B cell (primary cell): ENCODE data around the gene TDRD6. TPM values are rescaled to one million over a fixed set of nuclear protein-coding genes. Genes with fewer than 3 reads are reported as not detected.

Experiments used
- ATAC-seq: fragments of 200-7000 bp; cut with Tn5 transposase; one replicate; pipeline ENCODE4 v1.10.0; 2021; ENCODE audit warnings: low read depth, mild to moderate bottlenecking, moderate number of reproducible peaks, moderate library complexity
- CTCF ChIA-PET: fragments of 350-600 bp; sonication (Branson Sonifier 250); formaldehyde crosslinking; loops from one replicate; lab custom pipeline; 2021; ENCODE audit warnings: antibody characterized with exemption, inconsistent platforms; lab: Charles Lee
- POLR2A ChIA-PET: fragments of 350-600 bp; sonication (Branson Sonifier 250); formaldehyde crosslinking; loops from one replicate; lab custom pipeline; 2021; ENCODE audit warnings: antibody characterized with exemption; lab: Charles Lee
- DNase-seq: peaks from one replicate; pipeline ENCODE4 v3.0.0; 2013
- H2AFZ ChIP-seq: 2 replicates; pipeline ENCODE4 v1.6.1; 2012; ENCODE audit warnings: mild to moderate bottlenecking, low read depth, low read length; ENCODE audit not compliant: insufficient read depth, poor library complexity, severe bottlenecking
- H3K27ac ChIP-seq, 2 donors: 1 replicate in 1 of 2; 2 replicates in 1 of 2; pipeline ENCODE4 v1.5.1; 2012 to 2013; ENCODE audit warnings: low read length in 2 of 2, mild to moderate bottlenecking in 2 of 2, moderate library complexity in 1 of 2
- H3K27me3 ChIP-seq, 4 experiments: fragments of 200-600 bp in 1 of 4; sonication (generic) in 1 of 4; replicated peaks in 1 of 4; 1 replicate in 2 of 4; 2 replicates in 2 of 4; pipeline versions ENCODE4 v1.6.1 to v1.7.0; 2013 to 2016; ENCODE audit warnings: low read length in 3 of 4, mild to moderate bottlenecking in 2 of 4, mixed read lengths in 1 of 4, moderate library complexity in 1 of 4; ENCODE audit not compliant: insufficient read depth in 4 of 4, control insufficient read depth in 3 of 4; ENCODE audit errors: control extremely low read depth in 1 of 4
- H3K36me3 ChIP-seq, 2 experiments: replicated peaks in 1 of 2; 1 replicate in 1 of 2; 2 replicates in 1 of 2; pipeline versions ENCODE4 v1.6.1 to v1.7.1; 2013; ENCODE audit warnings: low read length in 1 of 2; ENCODE audit not compliant: insufficient read depth in 2 of 2, control insufficient read depth in 1 of 2; ENCODE audit errors: control extremely low read depth in 1 of 2, extremely low read depth in 1 of 2
- H3K4me1 ChIP-seq, 2 donors: fragments of 200-600 bp in 1 of 2; sonication (generic) in 1 of 2; 1 replicate in 1 of 2; 2 replicates in 1 of 2; pipeline versions ENCODE4 v1.5.1 to v1.6.1; 2013 to 2017; ENCODE audit warnings: low read length in 2 of 2; ENCODE audit not compliant: control insufficient read depth in 2 of 2, insufficient read depth in 2 of 2
- H3K4me2 ChIP-seq: replicated peaks from 2 replicates; pipeline ENCODE3; 2012; ENCODE audit warnings: mild to moderate bottlenecking, low read depth, low read length; ENCODE audit not compliant: poor library complexity, severe bottlenecking
- H3K4me3 ChIP-seq, 5 experiments: fragments of 200-600 bp in 1 of 5; sonication (generic) in 1 of 5; 1 replicate in 3 of 5; 2 replicates in 2 of 5; pipeline versions ENCODE4 v1.5.1 to v1.7.0; 2011 to 2016; ENCODE audit warnings: low read length in 4 of 5, mild to moderate bottlenecking in 4 of 5, low read depth in 2 of 5, control low read depth in 1 of 5, moderate library complexity in 1 of 5; ENCODE audit not compliant: insufficient read depth in 1 of 5; ENCODE audit errors: control extremely low read depth in 1 of 5, extremely low read depth in 1 of 5
- H3K79me2 ChIP-seq: fragments of 200-600 bp; sonication (generic); one replicate; pipeline ENCODE4 v1.6.0; 2016; ENCODE audit warnings: low read length; ENCODE audit not compliant: control insufficient read depth, insufficient read depth
- H3K9ac ChIP-seq: fragments of 200-600 bp; sonication (generic); 2 replicates; pipeline ENCODE4 v1.6.1; 2017; ENCODE audit warnings: mild to moderate bottlenecking, low read length, moderate library complexity
- H3K9me3 ChIP-seq, 3 donors: one replicate each; pipeline versions ENCODE4 v1.6.1 to v1.7.1; 2013; ENCODE audit warnings: low read length in 2 of 3; ENCODE audit not compliant: control insufficient read depth in 2 of 3, insufficient read depth in 1 of 3; ENCODE audit errors: control extremely low read depth in 1 of 3
- H4K20me1 ChIP-seq: 2 replicates; pipeline ENCODE4 v1.6.0; 2012; ENCODE audit warnings: mild to moderate bottlenecking, low read length; ENCODE audit not compliant: insufficient read depth, control insufficient read depth, poor library complexity, severe bottlenecking
- H3K27ac Mint-ChIP-seq: one replicate; pipeline ENCODE4 v1.8.0; 2021; ENCODE audit warnings: mixed read lengths
- H3K27me3 Mint-ChIP-seq: one replicate; pipeline ENCODE4 v1.8.0; 2021; ENCODE audit warnings: mixed read lengths
- H3K4me1 Mint-ChIP-seq: one replicate; pipeline ENCODE4 v1.8.0; 2021; ENCODE audit warnings: mixed read lengths
- H3K4me3 Mint-ChIP-seq: one replicate; pipeline ENCODE4 v1.8.0; 2021; ENCODE audit warnings: mixed read lengths
- H3K9me3 Mint-ChIP-seq: one replicate; pipeline ENCODE4 v1.8.0; 2022; ENCODE audit warnings: mixed read lengths; ENCODE audit not compliant: insufficient read depth
- EZH2 ChIP-seq: IDR thresholded peaks from 2 replicates; pipeline ENCODE4 v1.6.1; 2012; ENCODE audit warnings: borderline replicate concordance, low read depth, mild to moderate bottlenecking, moderate library complexity, low read length; ENCODE audit not compliant: insufficient read depth, poor library complexity, severe bottlenecking
- WGBS: methylation state at CpG from one replicate; pipeline ENCODE4 v1.1.5; 2013; ENCODE audit warnings: missing lambda C conversion rate; ENCODE audit not compliant: insufficient coverage; 5-methylcytosine and 5-hydroxymethylcytosine counted together
- intact Hi-C: fragments of 100-400 bp; cut with micrococcal nuclease; formaldehyde crosslinking; loops from one replicate; pipeline ENCODE4 v1.10.0; 2022
- polyA plus RNA-seq: library from polyadenylated mRNA; depleted of rRNA; stranded (reverse); fragments of >200 nt; gene quantifications from 2 replicates; pipeline ENCODE4 v1.2.3, GENCODE V29; 2012
- total RNA-seq, 2 donors: library from RNA; stranded (reverse); fragments of 120-200 nt in 1 of 2; gene quantifications; 1 replicate in 1 of 2; 2 replicates in 1 of 2; pipeline versions ENCODE4 v1.2.3 to v1.2.4, GENCODE V29; 2013 to 2022
- TF ChIP-seq, protein P1 (sequence below): fragments of 200-600 bp; IDR thresholded peaks from one replicate; pipeline ENCODE4 v1.8.0; 2022; ENCODE audit warnings: antibody characterized with exemption, mild to moderate bottlenecking

TDRD6 gene
- total and polyA plus RNA-seq, 2 donors (not counting 1 experiment from before 2014, with no cell fraction given) = 0.01 TPM; not detected in 1

DNA sequence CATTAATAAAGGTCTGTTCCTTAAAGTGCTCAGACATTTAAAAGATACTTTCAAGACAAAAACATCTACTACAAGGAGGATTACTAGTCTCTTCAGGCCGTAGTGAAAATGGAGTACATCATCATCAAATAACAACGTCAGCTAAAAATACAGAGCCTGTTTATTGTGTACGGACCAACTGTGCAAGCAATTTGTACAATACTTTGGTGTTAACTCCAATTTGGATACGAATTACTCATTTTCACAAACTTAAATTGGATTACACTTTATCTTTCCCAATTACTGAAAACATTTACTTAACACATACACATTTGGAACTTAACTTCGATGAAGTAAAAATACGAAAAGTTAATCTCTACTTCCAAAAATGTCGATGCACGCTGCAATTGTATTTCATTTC, 35.9 kb upstream of the TDRD6 start:
- H2AFZ ChIP-seq = peak overlapping the region; percentile 90
- H3K4me1 Mint-ChIP-seq = peaks cover 16% of the 10 kb centered on the region
- peaks cover 0 to 21% (median 13%) of the 10 kb centered on the region in 4 experiments for H3K27me3 ChIP-seq
- ChIA-PET POLR2A (no interaction called here), CTCF (no interaction called here)
- peaks cover 11 to 12% of the 10 kb centered on the region in 2 donors for H3K4me1 ChIP-seq
- no peaks in the 10 kb centered on the region for H3K79me2 ChIP-seq
- no peaks in the 10 kb centered on the region for H3K9me3 Mint-ChIP-seq
- no peak overlapping the region for H3K4me2 ChIP-seq
- no peak overlapping the region for H3K27ac ChIP-seq
- TF ChIP-seq, protein P1, sequence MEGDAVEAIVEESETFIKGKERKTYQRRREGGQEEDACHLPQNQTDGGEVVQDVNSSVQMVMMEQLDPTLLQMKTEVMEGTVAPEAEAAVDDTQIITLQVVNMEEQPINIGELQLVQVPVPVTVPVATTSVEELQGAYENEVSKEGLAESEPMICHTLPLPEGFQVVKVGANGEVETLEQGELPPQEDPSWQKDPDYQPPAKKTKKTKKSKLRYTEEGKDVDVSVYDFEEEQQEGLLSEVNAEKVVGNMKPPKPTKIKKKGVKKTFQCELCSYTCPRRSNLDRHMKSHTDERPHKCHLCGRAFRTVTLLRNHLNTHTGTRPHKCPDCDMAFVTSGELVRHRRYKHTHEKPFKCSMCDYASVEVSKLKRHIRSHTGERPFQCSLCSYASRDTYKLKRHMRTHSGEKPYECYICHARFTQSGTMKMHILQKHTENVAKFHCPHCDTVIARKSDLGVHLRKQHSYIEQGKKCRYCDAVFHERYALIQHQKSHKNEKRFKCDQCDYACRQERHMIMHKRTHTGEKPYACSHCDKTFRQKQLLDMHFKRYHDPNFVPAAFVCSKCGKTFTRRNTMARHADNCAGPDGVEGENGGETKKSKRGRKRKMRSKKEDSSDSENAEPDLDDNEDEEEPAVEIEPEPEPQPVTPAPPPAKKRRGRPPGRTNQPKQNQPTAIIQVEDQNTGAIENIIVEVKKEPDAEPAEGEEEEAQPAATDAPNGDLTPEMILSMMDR = no peak
- no peak for TF ChIP-seq EZH2
- H3K36me3 ChIP-seq = no peaks in the 10 kb centered on the region
- H3K9me3 ChIP-seq = no peaks in the 10 kb centered on the region
- WGBS = no CpG with 5 or more reads among the region's 8 CpGs
- no peak overlapping the region for H3K27ac Mint-ChIP-seq
- H4K20me1 ChIP-seq = no peaks in the 10 kb centered on the region
- peak overlapping the region; percentile 77 for H3K9ac ChIP-seq
- peak; percentile 12 for DNase-seq
- H3K4me3 ChIP-seq = no peak overlapping the region
- H3K27me3 Mint-ChIP-seq = peaks cover 54% of the 10 kb centered on the region
- H3K4me3 Mint-ChIP-seq = peak overlapping the region; percentile 95
- ATAC-seq = no peak
- intact Hi-C loops = loop anchor here (1.0 to 10.0 kb wide), 2 partner anchors 432 to 517 kb away; no protein-coding TSS in a partner anchor

DNA sequence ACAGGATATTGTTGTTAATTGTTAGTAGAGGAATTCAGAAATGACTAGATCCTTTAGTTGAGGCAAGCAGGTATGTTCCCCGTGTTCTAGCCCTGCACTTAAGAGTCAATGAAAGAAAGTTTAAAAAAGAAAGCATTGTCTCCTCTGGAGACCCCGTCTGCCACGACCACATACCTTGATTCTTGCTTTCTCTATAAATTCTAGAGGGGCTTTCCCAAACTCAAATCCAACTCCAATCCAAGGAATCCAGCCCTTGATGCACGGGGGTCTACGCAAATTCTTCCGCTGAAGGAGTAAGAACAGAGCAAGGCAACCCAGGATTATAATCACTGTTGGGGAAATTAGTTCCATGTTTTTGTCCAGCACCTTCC, 35.5 kb upstream of the TDRD6 start:
- POLR2A ChIA-PET = no interaction called here
- intact Hi-C loops = loop anchor here (1.0 to 10.0 kb wide), 2 partner anchors 432 to 517 kb away; no protein-coding TSS in a partner anchor

More for the DNA sequence above, 35.5 kb upstream of the TDRD6 start:
- Histone ChIP-seq H2AFZ (peak overlapping the region; percentile 90), H3K9ac (peak overlapping the region; percentile 77), H3K27ac (no peak overlapping the region), H3K36me3 (no peaks in the 10 kb centered on the region), H3K4me3 (peak overlapping the region; percentile 55 to 82 (median 77)), H3K4me1 (peaks cover 11 to 12% of the 10 kb centered on the region in 2 donors), H4K20me1 (no peaks in the 10 kb centered on the region), H3K4me2 (peak overlapping the region; percentile 93), H3K79me2 (no peaks in the 10 kb centered on the region), H3K27me3 (peaks cover 0 to 23% (median 13%) of the 10 kb centered on the region in 4 experiments), H3K9me3 (no peaks in the 10 kb centered on the region)
- H3K27me3 Mint-ChIP-seq = peaks cover 54% of the 10 kb centered on the region
- DNase-seq = no peak
- CTCF ChIA-PET = no interaction called here
- peak overlapping the region; percentile 95 for H3K4me3 Mint-ChIP-seq
- no peak for ATAC-seq
- H3K4me1 Mint-ChIP-seq = peaks cover 16% of the 10 kb centered on the region
- WGBS = 6% methylated on average over 6 of the region's 6 CpGs
- H3K9me3 Mint-ChIP-seq = no peaks in the 10 kb centered on the region
- no peak overlapping the region for H3K27ac Mint-ChIP-seq
- TF ChIP-seq, protein P1 = no peak
- no peak for TF ChIP-seq EZH2
